Measurements from ENCODE around the gene RAB26. TPM values are rescaled to one million over a fixed set of nuclear protein-coding genes. Genes with fewer than 3 reads are reported as not detected.

Gene RAB26
- total and polyA plus RNA-seq, 2 of the 13 experiments (the other 11 are each of a cell fraction or from before 2014, with no cell fraction given), result 0.86 to 3.6 TPM

- TF ChIP-seq TFDP1 (CRISPR knock-in tag; IDR thresholded peaks at IDR 0.05; ENCODE audit: borderline replicate concordance), result 0 out of 2 replicates have a peak, but pooled peaks have one; percentile 25
- TF ChIP-seq MXD1 (CRISPR knock-in tag; IDR thresholded peaks at IDR 0.05), result no peak
- no peak for TF ChIP-seq MLLT10 (CRISPR knock-in tag; IDR thresholded peaks at IDR 0.05)
- TF ChIP-seq MYC (CRISPR knock-in tag; IDR thresholded peaks at IDR 0.05; ENCODE audit: borderline replicate concordance), result peak; percentile 75
- TF ChIP-seq IKZF5 (CRISPR knock-in tag; IDR thresholded peaks at IDR 0.05), result peak; percentile 36; the same call in 1 of the 2 replicates
- no peak for TF ChIP-seq ZNF180 (CRISPR knock-in tag; IDR thresholded peaks at IDR 0.05; ENCODE audit: borderline replicate concordance, low read depth)
- TF ChIP-seq ZNF639 (CRISPR knock-in tag; conservative IDR thresholded peaks at IDR 0.05), result no peak
- TF ChIP-seq YEATS2 (CRISPR knock-in tag; IDR thresholded peaks at IDR 0.05; ENCODE audit: borderline replicate concordance), result 0 out of 2 replicates have a peak, but pooled peaks have one; percentile 4
- no peak for TF ChIP-seq EP300 (IDR thresholded peaks at IDR 0.05; ENCODE audit: low read depth in 2 of 2, low read length in 2 of 2)
- no peak for TF ChIP-seq EP300 (CRISPR knock-in tag; IDR thresholded peaks at IDR 0.05; ENCODE audit: borderline replicate concordance)
- TF ChIP-seq ZNF737 (CRISPR knock-in tag; IDR thresholded peaks at IDR 0.05; ENCODE audit: borderline replicate concordance), result no peak
- no peak for TF ChIP-seq ZNF749 (CRISPR knock-in tag; IDR thresholded peaks at IDR 0.05; ENCODE audit: borderline replicate concordance)
- no peak for TF ChIP-seq SP4 (CRISPR knock-in tag; IDR thresholded peaks at IDR 0.05)
- no peak for TF ChIP-seq RBFOX2 (IDR thresholded peaks at IDR 0.05; ENCODE audit: low read depth, low read length)
- no peak for TF ChIP-seq ZNF670 (CRISPR knock-in tag; IDR thresholded peaks at IDR 0.05; ENCODE audit: borderline replicate concordance)
- 0 out of 2 replicates have a peak, but pooled peaks have one; percentile 39 for TF ChIP-seq SALL2 (CRISPR knock-in tag; IDR thresholded peaks at IDR 0.05)
- no peak for TF ChIP-seq ZNF597 (CRISPR knock-in tag; IDR thresholded peaks at IDR 0.05)
- TF ChIP-seq ZNF503 (CRISPR knock-in tag; IDR thresholded peaks at IDR 0.05), result peak; percentile 34; the same call in 1 of the 2 replicates
- TF ChIP-seq TIGD3 (CRISPR knock-in tag; IDR thresholded peaks at IDR 0.05; ENCODE audit: borderline replicate concordance), result no peak
Measured at GRCh38 chr16:2162676-2163118, 14.3 kb downstream of the RAB26 start (continued).
